Uterus (tissue), 2 donors: ENCODE data around the gene NELL1.

Experiments used
- CTCF ChIP-seq, 4 experiments: fragments of 200-600 bp in 2 of 4; fragments of 450-650 bp in 2 of 4; sonication (generic) in 2 of 4; IDR thresholded peaks; one replicate each; pipeline ENCODE4 v1.5.1; 2016 to 2019; ENCODE audit warnings: antibody characterized with exemption in 4 of 4, mild to moderate bottlenecking in 2 of 4, moderate library complexity in 1 of 4
- POLR2A ChIP-seq, 2 donors: fragments of 450-650 bp; IDR thresholded peaks; one replicate each; pipeline ENCODE4 v1.6.1; 2016; ENCODE audit warnings: antibody characterized with exemption in 2 of 2, mild to moderate bottlenecking in 1 of 2, moderate library complexity in 1 of 2

- no peak for TF ChIP-seq CTCF (IDR thresholded peaks at IDR 0.05)
- no peak for TF ChIP-seq POLR2A (IDR thresholded peaks at IDR 0.05)
These were observed 441.0 kb downstream of the NELL1 start for GRCh38 chr11:21110415-21110814.
